GM21515 (cell line): ENCODE data around the gene LCP1.
"Not testable (repeated sequence)": the region's sequence is repeated elsewhere in the genome, so short reads cannot be mapped to it uniquely, and the experiment has no call there.

Source experiments
- ATAC-seq: cut with Tn5 transposase; IDR thresholded peaks from one replicate; pipeline ENCODE4 v1.9.1; 2021; ENCODE audit not compliant: unreplicated experiment

LCP1 gene

DNA sequence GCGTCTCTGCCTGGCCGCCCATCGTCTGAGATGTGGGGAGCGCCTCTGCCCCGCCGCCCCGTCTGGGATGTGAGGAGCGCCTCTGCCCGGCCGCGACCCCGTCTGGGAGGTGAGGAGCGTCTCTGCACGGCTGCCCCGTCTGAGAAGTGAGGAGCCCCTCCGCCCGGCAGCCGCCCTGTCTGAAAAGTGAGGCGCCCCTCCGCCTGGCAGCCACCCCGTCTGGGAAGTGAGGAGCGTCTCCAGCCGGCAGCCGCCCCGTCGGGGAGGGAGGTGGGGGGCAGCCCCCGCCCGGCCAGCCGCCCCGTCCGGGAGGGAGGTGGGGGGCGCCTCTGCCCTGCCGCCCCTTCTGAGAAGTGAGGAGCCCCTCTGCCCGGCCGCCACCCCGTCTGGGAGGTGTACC is 19.2 kb downstream of the LCP1 start:
- ATAC-seq: not testable (repeated sequence)

DNA sequence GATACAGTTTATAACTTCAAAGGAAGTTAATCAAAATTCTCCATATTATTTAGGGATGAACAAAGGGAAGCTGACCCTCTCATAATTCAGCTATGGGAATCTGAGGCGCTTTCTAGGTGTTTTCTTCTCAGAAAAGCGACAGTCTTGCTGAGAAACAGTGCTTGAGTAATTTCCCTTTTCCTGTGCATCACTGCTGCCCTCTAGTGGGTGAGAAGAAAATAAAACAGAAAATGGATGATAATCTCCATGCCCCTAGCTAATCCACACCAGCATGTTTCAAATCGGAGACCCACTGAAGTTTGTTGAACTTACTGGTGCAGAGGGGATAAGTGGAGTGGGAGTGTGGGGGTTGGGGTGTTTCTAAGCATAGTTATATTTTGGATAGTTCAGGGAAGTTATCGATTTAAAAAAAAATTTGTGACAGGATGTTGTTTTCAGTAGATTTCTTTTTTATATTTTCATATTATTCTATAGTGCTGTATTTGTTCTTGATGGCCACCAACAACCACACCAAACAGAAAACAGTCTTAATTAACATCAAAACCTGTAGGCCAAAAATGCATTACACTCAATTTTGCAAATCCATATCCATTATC is 21.4 kb downstream of the LCP1 start:
- no peak for ATAC-seq

DNA sequence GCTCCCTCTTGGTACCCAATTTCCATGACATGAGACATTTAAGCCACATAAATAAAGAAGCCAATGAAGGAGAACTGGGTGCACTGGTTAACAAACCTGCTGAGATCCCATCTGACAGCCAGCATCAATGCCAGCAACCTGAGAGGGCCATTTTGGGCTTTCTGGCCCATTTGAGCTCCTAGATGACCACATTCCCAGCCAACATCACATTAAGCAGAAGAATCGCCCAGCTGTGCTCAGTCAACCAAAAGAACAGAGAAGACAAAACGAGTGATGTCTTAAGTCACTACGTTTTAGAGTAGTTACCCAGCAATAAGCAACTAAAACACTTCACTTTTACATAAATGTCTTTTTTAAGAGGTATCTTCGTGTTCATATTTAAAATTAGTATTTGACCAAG is 21.9 kb downstream of the LCP1 start:
- no peak for ATAC-seq

DNA sequence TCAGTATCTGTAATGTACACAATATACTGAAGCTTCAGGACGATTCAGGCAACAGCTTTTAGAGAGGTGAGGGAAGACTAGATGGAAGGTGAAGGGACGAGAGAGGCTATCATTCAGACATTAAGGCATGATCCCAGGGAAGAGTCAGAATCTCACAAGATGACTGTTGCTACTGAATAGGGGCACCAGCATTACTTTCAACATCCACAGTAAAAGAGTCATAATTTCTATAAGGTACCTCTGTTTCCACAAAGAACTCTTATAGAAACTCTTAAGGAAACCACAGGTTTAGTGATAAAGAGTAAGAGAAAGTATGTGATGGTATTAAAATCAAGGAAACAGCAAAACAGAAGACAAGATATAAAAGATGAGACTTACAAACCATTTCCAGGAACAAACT is 23.0 kb downstream of the LCP1 start:
- no peak for ATAC-seq

DNA sequence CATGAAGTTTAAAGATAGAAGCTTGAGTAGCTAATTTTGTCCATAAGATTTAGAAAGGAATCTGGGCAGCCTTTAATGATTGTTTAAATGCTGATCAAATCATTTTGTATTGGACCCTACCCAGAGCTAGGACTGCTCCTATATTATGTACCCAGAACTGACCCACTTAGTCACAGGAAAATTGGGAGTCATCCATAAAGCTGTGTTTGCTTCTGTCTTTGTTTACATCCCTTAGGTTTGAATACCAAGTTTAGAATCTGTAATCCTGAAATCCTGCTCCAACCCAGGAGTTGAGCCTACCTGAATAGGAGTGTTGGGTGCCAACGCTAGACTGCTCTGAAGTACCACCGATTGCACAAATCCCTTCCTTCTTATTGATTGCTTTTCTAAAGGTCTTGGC is 23.8 kb downstream of the LCP1 start:
- no peak for ATAC-seq

DNA sequence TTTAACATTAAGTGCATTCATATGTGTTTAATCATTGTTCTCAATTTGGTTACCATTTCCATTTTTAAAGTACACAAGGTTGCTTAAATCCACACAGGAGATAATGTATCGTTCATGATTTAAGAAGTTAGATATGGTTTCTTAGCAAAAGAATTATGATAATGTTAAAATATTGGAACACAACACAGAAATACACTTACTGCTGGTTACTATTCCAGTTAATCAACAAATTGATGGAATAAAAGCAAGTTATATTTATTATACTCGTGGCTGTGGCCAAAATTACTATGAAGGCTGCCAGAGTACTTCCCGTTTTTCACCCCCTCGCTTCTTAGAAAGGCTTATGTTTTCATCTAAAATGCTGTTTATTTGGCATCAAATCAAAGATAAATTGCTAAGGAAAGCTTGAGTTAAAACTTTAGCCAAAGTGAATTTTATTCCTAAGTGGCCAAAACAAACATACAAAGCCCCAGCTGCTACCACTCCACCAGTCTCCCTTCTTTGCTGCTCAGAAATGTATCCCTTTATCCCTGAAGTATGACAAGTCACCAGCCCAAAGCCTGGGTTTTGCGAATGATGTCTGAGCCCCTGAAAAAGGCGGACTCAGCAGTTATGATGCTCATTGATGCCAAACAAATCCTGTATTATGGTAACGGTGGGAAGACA is 27.7 kb downstream of the LCP1 start:
- no peak for ATAC-seq

DNA sequence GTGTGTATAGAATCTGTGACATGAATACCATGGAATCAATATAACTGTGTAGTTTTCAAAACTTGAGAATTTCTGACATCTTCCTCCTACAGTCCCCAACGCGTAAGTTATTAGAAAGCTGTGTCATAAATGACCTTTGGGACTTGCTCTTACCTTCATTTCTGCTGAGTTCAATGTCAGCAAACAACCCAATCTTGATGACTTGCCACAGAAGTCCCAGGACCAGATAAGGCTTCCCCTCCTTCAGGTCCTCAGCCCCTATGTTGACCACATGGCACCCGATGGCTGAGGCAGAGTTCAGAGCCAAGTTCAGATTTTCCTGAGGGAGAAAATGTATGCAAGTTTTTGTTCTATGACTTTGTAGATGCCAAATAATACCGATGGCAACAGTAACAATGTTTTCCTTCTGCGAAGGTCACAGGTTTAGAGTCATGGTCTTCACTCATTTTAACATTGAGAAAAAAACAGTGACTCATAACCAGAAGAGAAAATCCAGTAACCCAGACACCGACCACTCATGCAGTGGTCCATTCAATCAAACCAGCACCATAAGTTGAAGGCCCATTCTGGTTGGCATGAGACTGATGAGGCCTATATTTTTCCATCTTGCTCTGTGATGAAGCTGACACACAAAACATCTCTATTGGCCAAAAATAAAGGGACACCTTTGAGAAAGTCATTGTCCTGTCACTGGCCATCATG is 29.2 kb downstream of the LCP1 start:
- no peak for ATAC-seq

DNA sequence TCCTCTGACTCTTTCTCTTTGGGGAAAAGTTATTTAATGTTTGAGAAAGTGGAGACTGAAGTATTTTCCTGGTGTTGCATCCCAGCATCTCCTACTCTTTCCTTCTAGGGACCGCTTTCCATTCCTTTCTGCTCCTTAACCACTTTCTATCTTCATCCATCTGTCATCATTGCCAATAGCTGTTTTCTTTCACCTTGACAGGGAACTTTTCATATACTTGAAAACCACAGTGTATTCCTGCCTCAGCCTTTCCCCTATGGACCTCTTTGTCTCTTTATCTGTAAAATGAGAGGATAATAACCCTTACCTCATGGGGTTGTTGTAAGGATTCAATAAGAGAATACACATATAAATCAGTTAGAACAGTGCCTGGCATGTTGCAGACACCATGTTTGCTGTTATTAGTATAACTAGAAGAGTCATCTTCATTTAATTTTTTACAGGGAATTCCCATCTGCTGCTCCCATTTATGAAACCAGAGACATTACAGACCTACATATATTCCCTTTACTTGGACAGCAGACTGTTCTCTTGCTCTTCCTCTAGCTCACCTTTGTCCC is 31.8 kb downstream of the LCP1 start:
- no peak for ATAC-seq

DNA sequence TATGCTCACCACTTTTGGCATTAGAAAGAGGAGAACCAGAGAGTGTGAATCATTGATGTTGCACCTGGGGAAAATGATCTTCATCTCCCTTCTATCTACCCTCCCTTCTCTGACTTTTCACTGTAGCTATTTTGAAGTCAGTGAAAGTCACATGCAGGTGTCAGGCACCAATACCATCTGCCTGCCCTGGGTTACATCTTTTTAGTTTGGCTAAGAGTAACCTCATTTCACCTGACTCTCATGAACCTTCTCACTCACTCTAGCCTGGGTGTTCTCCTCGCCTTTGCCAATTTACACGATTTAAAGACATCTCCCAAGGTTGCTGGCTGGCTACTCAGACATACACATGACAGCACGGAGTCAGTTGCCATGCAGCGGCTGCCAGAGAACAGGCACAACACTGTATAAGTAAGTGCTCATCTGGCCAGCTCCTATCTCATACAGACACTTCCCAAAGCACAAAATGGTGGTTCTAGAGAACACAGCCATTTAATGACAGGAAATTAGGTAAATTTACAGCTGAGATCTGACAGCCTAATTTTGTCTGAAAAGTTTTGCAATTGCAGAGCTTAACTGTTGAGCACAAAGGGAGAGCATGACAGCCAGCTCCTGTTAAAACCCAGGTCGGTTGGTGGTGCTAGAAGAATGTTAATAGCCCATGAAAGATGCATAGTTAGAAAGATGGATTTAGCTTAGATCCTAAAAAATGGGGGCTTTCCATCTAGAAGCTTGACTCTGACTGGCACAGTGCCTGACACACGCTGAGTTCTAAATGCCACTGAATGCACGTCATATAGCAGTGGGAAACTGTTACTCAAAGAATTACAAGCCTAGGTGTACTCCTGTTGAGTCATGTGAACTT is 32.5 kb downstream of the LCP1 start:
- no peak for ATAC-seq

DNA sequence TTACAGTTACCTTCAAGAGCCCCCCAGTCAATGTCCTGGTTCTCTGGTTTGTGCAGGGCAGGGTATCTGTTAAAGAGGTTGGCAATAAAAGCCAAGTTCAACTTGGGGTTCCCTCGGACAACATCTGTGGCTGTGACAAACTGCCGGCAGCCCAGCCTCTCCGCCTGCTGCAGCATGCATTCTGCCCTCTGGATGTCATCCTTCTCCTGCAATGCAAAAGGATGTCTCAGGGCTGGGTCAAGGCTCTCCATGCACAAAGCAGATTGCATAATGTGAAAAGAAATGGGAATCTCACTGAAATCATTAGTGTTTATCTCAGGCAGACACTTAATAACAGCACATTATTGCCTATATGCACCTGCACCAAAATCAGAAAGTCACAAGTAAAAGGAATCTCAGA is 35.1 kb downstream of the LCP1 start:
- no peak for ATAC-seq

DNA sequence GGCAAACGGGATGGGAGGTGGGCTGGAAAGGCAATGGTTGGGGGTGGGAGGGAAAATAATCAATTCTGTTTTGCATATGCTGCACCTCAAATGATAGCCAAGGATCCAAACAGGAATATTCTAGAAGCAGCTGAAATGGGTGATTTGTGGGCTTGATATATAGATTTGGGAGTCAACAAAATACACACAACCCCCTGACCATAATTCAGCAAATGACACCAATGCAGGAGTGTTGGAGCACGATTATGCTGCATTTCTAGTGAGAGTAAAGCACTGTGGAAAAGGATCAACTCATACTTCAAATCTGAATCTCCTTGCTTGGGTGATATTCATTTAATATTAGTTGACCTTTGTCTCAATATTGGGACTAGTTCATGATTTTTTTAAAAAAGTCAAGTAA is 36.0 kb downstream of the LCP1 start:
- no peak for ATAC-seq

DNA sequence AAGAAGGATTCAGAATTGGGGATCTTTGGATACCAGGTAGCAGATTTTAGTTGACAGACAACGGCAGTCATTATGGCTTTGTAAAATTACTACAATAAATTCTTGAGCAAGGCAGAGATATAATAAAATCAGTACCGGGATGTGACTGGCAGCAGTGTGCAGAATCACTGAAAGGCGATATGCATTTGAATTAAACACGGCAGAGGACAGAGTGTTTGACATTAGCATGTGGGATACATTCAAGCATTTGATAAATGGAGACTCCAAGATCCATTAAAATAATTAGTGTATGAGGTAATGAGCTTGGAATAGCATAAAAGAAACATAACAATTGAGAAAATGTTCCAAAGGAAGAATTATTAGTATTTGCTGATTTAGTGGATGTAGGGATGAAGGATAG is 36.8 kb downstream of the LCP1 start:
- no peak for ATAC-seq

DNA sequence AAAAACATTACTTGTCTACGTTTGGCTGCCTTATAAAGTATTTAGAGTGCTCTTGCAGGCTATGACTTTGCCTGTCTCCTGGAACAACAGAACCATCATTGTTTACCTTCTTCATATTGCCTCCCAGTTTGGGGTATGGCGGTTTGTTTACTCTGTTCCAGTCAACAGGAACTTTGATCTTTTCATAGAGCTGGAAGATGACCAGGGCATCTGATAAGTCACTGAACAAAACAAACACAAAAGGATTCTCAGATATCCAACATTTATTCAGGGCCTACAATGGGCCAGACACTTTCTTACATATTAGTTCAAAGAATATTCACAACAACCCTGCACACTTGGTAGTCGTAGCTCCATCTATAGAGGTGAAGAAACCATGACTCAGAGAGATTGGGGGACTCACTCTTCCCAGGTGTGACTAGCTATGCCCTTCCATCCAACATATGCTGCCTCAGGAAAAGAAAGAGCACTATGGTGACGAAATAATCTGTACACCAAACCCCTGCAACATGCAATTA is 38.7 kb downstream of the LCP1 start:
- no peak for ATAC-seq

DNA sequence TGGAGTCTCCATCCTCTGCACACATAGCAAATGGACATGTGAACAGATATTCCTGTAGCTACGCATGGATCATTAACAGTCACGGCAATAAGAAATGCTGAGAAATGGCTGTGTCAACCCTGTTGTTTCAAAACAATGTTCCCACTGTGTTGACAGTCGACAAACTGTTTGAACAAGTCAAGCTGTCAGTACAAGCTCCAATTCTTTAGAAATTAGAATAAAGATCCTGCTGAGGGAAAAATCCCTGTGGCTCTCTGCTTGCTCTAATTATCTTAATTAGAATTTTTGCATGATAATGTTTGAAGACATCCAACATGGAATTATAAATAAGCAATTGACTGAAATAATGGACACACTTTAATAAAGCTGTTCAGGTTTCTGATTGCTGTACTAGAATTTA is 39.2 kb downstream of the LCP1 start:
- no peak for ATAC-seq

DNA sequence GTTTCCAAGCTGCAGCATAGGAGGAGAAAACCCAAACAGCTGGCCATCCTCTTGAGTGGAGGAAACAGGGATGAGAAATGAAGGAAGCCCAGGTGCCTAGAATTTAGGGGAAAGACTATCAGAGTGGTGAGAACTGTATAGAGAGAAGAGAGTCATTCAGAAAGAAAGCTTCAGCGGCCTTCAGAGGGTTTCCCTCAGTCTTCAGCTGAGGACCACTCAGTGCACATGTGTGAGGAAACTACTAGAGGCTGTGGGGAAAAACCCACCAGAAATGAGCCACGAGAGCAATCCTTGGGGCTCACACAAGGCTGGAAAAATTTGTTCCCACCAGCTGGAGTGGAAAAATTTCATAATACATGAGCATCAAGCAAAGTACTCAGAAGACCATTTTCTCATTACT is 41.9 kb downstream of the LCP1 start:
- no peak for ATAC-seq

DNA sequence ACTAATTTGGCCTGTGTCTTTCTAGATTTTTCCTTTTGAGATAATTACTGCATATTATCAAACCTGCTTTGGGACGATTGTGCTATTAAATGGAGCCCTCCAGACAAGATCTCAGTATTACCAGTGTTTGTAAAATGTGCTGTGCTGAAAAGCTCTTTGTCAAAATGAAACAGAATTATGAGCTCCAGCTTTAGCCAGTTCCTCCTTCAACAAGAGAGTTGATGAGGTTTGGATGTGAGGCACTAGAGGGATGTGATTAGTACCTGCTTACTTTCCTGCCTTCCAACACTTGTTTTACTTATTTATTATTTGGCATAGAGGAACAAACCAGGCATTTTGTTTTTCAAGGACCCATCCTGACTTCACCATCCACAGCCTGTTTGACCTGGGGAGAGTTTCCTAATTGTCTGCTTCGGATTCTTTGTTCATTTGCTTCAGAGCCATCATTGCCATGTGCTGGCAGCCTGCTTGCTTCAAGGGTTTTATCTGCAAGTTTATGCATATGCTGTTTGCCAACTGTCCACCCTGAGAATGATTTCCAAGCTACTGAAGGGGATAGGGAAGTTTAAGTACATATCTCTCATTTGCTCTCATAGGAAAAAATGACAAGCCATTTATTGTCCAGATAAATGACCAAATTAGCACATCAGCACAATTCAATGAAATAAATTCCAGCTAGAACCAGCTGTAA is 44.2 kb downstream of the LCP1 start:
- no peak for ATAC-seq

DNA sequence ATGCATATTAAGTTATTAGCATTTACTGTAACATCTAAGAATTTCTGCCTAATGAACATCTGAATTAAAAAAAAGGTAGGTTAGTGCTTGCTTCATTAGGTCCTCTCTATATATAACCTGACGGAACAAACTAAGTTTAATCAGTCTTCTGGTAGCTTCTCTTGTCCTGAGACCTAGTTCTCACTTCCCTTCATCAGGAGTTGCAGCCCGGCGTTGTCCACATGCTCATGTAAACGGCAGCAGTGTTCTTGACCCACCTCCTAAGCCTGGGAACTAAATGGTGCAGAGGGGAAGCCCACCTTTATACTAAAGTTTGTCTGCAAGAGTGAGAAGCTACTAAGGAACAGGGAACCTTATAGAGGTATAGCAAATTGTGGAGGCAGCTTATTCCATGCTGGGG is 45.3 kb downstream of the LCP1 start:
- no peak for ATAC-seq

DNA sequence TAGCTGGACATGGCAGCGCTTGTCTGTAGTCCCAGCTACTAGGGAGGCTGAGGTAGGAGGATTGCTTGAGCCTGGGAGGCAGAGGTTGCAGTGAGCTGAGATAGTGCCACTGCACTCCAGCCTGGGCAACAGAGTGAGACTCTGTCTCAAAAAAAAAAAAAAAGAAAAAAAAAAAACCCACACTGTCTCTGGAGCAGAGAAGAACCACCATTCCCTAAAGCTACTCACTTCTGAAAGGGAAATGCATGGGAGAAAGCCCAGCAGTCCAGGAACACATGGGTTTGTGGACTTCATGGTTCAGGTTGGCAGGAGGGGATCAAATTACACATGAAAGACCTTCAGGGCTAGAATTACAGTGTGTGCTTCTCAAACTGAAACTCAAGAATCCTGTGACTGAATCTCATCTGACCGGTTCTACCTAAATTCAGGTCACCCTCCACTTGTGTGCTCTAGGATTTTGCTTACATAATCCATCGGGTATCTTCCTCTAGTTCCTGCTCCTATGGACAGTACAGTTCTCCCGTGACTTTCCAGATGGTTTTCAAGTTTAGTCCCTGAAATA is 46.9 kb downstream of the LCP1 start:
- ATAC-seq: no peak

DNA sequence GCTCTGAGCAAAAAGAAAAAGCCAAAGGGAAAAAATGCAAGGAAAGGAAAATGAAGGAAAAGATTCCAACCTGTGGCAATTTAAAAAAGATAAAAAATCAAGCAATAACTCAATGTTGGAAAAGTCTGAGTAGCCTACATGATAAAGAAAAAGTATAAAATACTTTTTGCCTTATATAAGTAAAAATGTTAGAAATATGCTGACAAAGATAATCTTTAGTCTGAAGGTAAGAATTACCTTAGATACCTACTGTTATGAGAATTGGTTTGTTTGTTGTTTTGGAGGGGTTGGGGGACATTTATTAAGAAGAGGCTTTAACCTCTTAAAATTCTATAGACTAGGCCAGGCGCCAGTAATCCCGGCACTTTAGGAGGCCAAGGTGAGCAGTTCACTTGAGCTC is 47.5 kb downstream of the LCP1 start:
- ATAC-seq: no peak

DNA sequence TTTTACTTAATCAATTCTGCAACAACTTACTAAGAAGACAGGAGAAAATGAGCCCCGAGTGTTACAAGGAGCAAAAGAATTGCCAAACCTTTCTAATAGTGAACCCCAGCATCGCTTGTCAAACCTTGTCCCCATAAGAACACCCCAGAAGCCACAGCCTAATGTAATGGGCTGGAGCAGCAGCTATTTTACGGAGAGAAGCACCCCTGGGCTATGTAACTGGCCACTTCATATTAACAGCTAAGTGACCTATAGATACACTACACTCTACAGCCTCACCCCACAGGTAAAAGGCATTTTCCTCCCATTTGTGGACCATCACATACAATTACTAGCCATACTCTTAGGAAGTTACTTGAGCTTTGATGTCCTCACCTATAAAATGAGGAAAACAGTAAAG is 49.9 kb downstream of the LCP1 start:
- ATAC-seq: no peak
